Muscle of arm (tissue), 12 donors: Measurements from ENCODE around the gene IPMK. TPM values are rescaled to one million over a fixed set of nuclear protein-coding genes. Genes with fewer than 3 reads are reported as not detected.
"Not testable (repeated sequence)": the region's sequence is repeated elsewhere in the genome, so short reads cannot be mapped to it uniquely, and the experiment has no call there.

Experiments
- DNase-seq: peaks from one replicate; pipeline ENCODE4 v3.0.0-alpha.2; 2013
- polyA plus RNA-seq, 12 donors: library from polyadenylated mRNA; unstranded; fragments of 120-200 nt; gene quantifications; one replicate each; pipeline ENCODE4 v1.2.1, GENCODE V29; 2013; ENCODE audit not compliant: insufficient read length in 12 of 12

The IPMK gene
- polyA plus RNA-seq, 12 donors = 3.9 to 9.3 (median 4.4) TPM; not detected in 1

DNA sequence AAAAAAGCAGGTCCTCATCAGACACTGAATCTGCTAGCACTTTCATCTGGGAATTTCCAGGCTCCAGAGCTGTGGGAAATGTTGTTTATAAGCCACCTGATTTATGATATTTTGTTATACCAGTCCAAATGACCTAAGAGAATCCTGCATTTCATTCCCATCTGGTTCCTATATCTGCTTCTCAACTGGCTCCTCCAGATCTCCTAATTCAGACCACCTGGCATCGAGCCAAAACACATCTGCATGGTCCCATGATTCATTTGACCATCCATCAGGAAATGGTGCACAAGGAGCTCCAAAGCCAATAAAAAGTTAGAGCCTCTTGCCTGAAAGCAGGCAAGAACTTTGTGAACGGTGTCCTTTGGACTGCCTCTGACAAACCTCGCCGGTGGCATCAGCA, 108.9 kb downstream of the IPMK start:
- DNase-seq = no peak

DNA sequence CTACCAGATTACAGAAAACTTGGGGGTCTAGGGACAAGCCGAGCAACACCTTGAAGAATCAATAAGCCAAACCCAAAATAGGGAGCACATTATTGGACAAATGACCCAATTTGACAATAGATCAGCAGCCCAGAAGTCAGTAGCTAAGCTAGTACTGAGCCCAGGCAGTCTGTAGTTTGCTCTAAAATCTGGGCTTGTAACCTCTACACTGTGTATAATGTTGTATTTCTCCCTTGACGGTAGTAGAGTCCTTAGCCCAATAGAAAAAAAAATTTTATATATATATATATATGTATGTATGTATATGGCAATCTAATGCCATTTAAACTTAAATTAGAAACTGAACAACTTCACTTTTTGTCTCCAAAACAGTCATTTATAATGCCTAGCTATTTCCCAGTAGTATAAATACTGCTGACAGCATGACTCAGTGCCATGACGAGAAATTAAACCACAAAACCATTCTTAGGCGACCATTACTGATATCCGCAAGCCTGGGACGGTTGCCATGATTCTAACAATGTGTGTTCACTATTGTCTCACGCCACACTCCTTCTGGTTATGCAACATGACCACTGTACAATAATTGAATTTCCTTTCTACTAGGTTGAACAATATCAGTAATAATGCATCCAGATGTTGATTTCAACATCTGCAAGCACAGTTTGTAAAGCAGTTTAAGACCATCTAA, 110.5 kb downstream of the IPMK start:
- DNase-seq = no peak

GRCh38 chr10:58155941-58156340, 111.8 kb downstream of the IPMK start:
- not testable (repeated sequence) for DNase-seq

DNA sequence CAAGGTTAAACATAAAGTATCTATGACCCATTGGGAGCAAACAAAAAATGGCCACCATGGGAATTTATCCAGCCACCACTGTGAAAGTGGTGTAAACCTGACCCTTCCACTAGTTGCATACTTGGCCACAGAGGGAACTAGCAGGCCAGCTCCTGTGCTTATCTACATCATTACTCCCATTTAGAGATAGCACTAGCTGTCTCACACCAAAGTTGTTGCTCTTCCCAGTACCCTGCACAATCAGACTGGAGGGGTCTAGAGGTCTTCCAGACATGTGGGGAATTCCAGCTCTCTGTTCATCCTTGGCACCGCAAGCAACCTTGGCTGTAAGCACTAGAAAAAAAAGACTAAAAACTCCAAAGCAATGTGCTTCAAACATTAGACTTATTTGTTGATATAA, 113.9 kb downstream of the IPMK start:
- DNase-seq = no peak

DNA sequence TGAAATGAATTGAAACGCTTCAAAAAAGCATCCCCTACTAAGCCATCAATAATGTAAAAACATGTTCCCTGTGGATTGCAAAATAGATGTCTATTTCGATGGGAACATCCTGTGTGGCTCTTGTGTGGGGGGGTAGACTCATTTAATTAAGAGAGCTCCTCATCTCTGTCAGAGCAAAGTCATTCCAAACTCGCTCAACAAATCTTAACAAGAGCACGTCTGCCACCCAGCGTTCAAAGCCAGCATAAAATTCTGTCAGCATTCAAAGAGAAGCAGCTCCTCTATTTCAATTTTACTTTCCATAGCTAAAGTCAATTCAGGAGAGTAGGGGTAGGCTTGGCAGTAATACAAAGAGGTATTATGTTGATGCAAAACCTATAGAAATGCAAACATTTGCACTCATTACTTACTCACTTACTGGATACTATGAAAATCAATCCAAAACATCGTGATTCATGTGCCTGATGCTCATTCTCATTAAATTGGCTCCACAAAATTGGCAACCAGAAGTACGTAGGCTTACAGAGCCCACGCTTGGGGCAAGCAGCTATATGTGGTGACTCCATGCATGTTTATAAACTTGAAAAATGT, 114.9 kb downstream of the IPMK start:
- peak; percentile 19 for DNase-seq

DNA sequence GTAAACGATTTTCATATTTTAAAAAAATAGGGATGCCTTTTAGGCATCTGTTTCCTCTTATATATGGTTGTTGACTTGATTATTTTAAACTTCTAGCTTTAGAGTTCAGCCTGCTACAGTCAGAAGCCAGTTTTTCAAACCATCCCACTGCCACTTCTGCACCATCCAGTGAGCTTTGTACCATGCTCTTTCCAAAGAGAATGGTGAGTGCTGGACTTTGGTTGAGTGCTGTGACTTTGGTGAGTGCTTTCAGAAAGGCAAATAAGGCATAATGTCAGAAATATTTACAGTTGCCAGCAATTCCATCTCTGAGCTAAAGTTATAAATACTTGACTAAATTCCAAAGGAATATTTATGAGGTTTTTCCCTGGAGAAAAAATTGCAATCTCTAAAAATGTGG, 117.4 kb downstream of the IPMK start:
- no peak for DNase-seq

GRCh38 chr10:58143944-58144343, 123.8 kb downstream of the IPMK start:
- no peak for DNase-seq

Other genes with a start within 250 kb of the IPMK start
- 10 to 100 TPM in 11 of 12 donors, not detected in 1; 18.8 to 36.7 (median 24.6) TPM for gene CISD1, start 1.3 kb upstream of the IPMK start, polyA plus RNA-seq
- gene UBE2D1, start 67.1 kb upstream of the IPMK start, polyA plus RNA-seq = 10 to 100 TPM in 11 of 12 donors, not detected in 1; 11.6 to 21.8 (median 19.4) TPM
- gene TFAM, start 117.5 kb upstream of the IPMK start, polyA plus RNA-seq = 10 to 100 TPM in 11 of 12 donors, not detected in 1; 30.0 to 40.9 (median 36.2) TPM
- gene BICC1, start 245.0 kb upstream of the IPMK start, polyA plus RNA-seq = 10 to 100 TPM in 11 of 12 donors, not detected in 1; 16.2 to 25.9 (median 20.0) TPM